GM21619 (cell line): ENCODE measurements around the gene MRAP2.
A peak's percentile ranks its signal among the peaks of the same experiment; 100 is the strongest.

Source experiments
- ATAC-seq: cut with Tn5 transposase; IDR thresholded peaks from one replicate; pipeline ENCODE4 v1.9.1; 2021; ENCODE audit not compliant: unreplicated experiment

The MRAP2 gene, protein sequence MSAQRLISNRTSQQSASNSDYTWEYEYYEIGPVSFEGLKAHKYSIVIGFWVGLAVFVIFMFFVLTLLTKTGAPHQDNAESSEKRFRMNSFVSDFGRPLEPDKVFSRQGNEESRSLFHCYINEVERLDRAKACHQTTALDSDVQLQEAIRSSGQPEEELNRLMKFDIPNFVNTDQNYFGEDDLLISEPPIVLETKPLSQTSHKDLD

DNA sequence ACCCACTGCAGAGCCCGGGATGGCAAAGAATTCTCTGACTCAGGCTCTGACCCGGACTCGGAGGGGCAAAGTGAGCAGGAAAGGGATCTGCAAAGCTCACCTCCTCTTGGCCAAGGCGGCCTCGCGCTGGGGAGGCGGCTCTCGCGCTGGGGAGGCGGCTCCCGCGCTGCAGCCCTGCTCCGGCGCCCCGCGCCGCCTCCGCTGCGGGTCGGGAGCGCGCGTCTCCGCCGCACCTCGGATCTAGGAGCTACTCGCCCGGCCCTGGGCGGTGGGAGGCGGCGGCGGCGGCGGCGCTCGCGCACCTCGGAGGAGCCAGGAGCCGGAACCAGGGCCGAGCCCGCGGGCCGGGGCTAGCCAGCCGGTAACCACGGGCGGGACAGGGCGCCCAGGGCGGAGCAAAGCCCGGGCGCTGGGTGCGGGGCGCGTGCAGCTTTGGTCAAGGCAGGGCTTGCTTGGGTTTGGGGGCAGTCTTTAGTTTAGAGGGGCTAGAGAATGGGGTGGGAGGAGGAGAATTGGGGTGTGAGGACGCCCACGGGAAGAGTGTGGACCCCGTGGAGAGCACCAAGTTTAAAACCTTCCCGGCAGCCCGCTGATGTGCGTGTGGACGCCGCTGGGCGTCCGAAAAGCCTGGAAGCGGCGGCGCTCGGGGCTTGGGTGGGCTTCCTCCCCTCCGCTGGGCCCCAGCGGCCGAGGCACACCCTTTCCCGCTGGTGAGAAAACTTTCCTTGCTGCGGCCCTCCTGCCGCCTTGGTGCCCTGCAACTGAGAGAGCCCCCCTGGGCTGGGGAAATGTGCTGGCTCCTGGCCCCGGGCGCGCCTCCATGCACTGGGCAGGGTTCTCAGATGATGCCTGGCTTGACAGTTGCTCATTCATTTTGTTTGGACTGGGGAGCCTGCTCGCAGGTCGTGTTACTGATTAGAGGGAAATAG lies at the start of gene MRAP2:
Gene MRAP2, plus strand, starts transcription at position 250 of the 929 bp plus-strand sequence. CDS start 21,547 bp downstream, outside the sequence.
- ATAC-seq = peak; percentile 48

DNA sequence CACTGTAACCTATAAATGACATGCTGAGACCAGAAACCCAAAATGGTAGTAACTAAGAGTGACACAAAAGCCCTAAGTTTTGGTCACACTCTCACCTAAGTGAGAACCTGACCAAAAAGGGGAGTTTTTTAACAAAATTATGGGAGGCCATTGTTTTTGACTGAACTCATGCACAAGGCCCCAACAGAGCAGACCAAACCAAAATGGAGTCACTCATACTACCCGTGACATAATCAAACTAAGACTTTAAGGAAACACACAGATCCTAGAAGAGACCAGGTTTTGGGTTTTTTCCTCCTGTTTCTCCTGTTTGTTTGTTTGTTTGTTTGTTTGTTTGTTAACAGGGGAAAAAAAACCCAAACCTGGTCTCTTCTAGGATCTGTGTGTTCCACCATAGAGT lies 49.2 kb upstream of the MRAP2 start:
- no peak for ATAC-seq

DNA sequence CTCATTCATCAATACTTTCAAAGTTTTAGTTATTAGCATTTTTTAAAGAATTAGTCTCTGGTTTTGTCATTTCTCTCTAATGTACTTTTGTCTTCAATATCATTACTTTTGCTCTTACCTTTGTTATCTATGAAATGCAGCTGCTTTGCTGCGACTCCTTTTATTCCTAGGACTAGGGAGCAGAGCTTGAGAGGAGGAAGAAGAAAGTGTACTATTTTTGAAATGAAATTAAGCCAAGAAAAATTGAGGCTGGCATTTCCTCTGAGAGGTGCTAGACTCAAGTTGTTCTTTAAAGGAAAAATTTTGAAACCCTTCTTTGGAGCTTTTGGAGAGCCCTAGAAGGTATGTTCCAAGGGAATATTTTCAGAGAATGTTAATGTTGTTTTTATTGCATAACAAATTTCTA lies 48.3 kb upstream of the MRAP2 start:
- ATAC-seq = no peak

DNA sequence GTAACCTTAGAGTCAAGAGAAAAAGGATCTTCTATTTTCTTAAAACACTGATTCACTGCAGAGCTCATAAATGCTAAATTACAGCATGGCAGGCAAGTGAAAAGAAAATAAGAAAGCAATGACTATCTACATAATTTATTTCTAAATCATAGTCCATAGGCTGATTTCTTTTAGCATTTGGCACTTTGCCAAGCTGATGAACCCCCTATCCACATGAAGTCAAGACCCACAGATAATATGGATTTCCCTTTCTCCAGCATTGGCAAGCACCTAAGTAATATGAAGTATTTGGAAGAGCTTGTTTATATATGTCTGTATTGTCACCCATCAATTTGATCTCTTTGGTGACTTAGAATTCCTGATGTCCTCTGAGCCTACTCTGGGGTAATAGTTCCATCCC lies 47.9 kb upstream of the MRAP2 start:
- no peak for ATAC-seq

DNA sequence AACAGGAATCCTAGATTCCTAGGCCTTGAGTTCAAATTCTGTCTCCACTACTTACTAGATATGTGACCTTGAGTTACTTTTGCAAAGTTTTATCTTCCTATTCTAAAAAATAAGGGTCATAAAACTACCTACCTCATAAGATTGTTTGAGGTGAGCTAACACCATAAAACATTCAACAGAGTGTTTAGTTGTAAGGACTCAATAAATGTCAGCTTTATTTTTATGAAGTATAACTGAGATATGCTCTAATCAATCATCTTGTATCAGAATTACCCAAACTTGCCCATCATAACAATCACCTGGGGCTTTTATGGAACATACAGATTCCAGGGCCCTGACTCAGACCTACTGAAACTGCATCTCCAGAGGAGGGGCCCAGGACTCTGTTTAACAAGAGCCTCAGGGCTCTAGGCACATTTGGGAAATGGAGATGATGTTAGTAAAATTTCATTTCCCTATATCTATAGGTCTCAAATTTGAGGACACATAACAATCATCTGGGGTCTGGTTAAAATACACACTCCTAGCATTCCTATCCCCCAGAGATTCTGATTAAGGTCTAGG lies 35.5 kb upstream of the MRAP2 start:
- no peak for ATAC-seq

DNA sequence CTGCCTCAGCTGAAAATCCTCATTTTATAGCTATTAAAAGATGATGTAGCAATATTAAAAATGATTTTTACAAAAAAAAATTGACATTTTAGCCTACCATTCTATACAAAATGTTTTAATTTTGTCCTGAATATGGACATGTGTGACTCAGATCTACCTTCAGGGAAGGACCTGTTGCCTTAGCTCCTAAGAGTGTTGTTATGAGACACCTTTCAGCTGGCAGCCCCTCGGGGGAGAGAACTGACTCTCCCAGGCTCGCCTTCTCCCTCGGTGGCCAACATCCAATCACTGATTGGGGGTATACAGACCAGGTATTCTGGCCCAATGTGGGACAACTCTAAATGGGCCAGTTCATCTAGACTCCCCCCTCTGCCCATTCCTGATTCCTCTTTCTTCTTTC lies 32.5 kb upstream of the MRAP2 start:
- ATAC-seq = no peak

DNA sequence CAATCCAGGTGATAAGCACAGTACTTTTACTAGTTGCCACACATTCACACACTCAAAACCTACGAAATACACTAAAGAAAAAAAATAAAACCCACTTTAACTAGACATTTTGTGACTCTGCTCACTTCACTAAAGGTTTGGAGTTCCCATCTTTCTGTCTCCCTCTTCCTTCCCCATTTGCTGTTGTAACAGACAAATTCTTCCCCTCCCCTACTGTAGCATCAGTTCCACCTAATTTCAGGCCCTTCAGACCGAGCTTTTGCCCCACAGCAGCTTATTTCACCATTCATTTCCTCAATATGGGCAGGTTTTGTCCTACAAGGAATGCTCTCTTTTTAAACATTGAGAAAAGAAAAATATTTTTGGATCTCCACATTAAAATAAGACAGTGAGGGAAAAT lies 31.3 kb upstream of the MRAP2 start:
- ATAC-seq = no peak

DNA sequence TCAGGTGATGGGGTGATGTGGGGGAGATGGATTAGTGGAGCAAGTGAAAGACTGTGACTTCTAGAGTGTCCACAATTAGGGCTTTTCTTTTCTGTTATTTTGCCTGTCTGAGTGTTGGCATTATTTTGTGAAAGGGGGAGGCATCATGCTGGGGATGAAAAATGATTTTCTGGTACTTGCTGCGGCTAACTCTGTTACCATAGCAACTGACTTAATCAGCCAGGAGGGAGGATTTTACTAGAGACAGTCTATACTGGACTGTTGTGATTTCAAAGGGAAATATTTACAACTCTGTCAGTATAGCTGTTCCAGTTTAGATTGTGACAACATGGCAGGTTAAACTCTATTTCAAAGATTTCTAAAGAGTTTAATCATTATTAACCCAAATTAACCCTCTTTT lies 30.4 kb upstream of the MRAP2 start:
- ATAC-seq = no peak

DNA sequence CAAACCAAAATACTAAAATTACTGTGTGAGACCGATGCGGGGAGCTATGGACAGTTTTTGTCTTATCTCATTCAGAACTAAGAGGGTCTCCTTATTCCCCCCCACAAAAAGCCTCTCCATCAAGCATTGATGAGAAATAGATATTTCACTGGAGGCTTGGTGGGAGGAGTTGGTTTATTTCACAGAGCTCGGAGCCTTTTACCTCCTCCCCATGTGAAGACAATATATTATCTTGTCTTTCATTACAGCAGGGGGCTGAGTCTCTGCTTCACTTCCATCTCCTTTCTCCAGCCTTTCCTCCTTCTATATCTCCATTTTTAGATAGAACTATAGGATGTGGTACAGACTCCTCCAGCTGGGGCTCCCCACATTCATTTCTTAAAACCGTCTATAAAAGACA lies 29.9 kb upstream of the MRAP2 start:
- ATAC-seq = no peak

DNA sequence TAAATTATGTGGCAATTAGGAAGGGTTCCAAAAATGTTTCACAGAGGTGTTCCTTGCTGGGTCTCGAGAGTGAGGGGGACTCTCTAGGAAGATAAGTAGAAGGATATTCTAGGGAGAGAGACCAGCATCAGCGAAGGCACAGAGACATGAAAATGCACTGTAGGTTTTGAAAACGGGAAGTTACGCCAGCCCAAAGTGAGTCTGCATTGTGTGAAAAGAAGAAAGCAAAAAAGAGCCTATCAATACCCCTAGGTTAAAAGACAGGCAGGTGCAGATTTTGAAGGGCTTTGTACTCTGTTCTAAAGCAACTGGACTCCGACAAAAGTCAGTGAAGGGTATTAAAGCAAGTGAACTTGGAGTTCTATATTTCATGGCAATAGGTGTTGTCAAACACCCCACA lies 25.7 kb upstream of the MRAP2 start:
- ATAC-seq = no peak

DNA sequence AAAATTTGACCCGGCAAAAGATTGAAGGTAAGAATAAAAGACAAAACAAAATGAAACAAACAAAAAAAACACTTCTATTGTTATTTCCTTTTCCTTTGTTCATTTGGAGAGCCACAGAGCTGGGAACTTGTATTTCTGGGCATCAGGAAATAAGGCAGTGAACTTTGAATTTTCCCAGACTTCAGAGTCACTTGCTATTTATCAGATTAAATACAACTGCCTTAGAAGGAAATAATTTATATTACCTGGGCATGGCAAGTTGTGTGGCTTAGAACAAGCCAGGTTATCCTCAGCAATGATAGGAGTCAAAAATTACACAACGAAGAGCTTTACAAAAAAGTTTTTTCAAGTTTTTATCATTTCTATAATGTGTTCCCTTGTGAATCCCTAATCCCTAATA lies 20.2 kb upstream of the MRAP2 start:
- ATAC-seq = no peak

DNA sequence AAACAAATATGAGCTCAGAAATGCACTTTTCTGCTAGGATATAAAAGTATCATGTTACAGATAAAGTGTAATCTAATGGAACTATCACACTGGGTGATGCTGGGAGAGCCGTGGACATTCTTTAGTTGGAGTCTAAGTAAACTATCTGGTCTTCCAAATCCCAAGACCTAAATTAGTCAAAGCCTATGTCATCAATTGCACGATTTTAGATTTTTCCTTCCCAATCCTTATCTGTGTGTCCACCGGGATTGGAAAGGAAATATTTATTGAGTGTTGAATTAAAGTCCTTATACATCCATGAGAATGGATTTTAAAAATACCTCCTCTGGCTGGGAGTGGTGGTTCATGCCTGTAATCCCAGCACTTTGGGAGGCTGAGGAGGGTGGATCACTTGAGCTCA lies 19.6 kb upstream of the MRAP2 start:
- ATAC-seq = no peak

DNA sequence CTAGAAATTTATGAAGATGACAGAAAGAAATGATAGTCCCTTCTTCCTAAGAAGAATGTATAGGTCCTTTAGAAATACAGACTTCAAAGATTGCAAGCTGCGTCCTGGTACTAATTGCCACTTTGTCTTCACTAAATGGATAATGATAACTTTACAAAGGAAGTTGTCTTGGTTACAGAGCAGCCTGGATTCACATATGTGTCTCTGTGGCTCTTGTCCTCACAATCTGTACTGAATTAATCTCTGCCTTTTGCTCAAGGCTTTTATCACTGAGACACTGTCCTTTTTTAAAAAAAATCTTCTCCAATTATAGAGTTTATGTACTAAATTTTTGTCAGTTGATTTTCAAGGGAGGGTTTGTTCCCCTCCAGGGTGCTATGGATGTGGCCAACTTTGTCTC lies 17.5 kb upstream of the MRAP2 start:
- no peak for ATAC-seq

DNA sequence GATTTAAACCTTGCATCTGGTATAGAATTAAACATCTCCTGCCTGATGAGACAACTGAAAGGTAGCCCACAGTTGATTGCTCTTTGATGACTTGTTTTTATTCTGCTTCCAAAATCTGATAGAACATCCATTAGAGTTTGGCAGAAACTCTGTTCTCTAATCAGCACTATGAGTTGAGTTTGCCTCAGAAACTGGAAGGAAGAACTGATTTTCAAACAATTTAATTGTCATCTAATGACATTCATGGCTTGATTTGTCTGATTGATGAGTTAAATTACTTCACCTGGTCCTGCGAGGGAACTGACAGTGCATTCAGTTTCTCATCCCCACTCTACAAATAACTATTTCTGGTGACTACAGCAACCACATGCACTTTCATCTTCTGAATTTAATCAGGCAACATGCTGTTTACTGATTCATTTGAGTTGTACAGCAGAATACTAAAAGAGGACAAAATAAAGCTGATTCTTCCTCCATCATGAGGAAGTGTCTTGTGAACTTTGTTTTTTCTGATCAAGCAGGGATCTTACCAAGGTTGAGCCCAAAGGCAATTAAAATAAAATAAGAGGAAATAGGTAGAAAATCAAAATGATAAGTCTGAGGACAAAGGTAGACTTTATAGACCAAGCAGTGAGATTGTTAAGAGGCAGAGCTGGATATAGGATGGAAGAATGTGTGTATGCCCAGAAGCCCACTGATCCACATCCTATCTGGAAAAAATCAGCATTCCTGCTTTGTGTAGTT lies 15.7 kb upstream of the MRAP2 start:
- peak; percentile 74 for ATAC-seq

DNA sequence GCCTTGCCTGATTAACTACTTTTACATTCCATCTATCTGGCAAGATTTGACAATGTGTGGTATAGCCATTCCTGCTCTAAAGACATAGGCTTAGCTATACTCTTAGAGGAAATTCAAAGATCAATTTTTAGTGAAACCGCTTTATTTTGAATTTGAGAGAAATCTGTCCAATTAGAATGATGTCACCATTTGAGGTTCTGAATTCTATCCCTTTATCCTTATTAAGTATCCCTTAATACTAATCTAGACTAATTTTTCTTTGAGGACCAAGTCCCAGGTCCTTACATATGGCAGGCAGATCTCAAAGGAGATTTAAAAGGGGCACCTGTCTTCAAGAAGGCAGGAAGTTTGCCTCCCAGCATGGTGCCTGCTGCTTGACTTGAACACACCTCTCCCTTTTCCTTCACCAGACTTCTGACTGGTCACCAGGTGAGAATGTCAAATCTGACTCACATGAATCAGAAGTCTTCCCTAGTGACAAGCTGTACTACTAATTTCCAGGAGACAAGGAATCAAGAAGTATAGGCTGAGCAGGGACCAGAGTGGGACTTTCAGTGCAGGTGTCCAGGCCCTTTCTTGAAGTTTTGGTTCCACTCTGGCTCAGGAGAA lies 15.0 kb upstream of the MRAP2 start:
- ATAC-seq = no peak

DNA sequence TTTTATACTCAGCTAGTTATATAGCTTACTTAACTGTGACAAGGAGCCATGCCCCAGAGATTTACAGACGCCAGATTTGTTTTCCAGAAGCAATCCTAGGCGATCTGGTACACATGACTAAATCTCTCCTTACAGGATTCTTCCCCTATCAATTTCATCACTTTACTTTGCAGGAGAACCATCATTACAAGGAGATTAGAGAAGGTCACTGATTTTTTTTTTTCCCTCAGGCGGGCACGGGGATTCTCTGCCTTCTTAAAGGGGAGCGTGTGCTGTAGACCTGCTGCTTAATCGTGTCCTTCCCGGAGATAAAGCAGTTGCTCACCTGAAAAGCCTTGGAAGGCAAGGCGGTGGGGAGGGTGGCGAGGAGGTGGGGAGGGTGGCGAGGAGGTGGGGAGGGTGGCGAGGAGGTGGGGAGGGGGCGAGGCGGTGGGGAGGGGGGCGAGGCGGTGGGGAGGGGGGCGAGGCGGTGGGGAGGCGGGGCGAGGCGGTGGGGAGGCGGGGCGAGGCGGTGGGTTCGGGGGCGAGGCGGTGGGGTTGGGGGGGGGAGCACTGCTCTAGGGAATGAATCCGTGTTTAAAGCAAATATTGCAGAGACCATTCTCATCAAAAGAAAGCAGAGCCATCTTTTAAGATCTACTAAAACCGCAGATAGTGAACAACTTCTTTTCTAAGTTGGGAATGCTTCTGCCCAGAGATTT lies 14.3 kb upstream of the MRAP2 start:
- no peak for ATAC-seq

DNA sequence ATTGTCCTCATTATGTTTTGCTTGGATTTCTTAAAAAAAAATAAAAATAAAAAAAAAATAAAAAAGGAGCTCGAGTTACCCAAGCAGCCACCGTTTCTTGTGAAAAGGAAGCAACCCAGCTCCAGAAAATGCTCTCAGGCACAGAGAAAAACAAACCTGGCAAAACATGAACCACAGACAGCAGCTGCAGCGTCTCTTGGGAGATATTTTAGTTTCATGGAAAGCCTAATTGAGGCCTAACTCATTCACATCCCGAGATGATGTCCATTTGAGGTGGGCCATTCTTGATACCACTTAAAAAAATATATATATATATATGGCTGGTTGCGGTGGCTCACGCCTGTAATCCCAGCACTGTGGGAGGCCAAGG lies 13.7 kb upstream of the MRAP2 start:
- no peak for ATAC-seq

DNA sequence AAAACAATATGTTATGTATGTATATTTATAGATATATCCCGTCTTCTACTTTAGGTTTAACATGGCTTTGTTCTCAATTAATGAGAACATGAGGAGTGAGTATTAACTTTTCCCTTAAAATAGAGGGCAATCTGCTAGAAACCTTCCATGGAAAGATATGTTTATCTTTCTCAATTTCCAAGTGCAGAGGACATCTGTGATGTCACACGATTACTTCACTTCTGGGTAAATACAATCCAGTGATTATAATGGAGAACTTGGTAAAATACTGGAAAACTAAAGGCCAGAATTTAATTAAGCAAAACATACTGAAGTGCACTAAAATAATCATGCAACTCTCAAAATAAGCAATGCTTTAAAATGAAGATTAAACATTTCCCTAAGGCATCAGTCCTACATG lies 11.9 kb upstream of the MRAP2 start:
- no peak for ATAC-seq

DNA sequence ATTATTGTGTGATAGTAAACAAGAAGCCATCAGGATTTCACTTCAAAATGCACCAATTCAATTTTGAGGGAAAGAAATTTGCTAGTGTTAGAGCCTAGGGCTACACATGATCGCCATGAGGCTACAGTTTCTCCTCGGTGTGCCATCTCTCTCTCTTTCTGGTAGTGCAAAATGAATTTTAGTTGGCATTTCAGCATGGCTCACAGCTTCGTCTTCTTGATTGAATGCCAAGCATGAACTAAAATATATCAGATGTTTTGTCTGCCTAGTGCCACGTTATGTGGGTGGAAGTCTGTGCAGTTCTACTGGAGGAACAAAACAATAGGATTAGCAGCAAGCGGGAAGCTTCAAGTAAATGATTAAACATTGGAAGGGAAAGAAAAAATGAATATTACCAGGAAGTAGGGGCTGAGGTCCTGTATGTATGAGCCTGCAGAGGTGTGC lies 6.8 kb upstream of the MRAP2 start:
- no peak for ATAC-seq
